Coronary artery (tissue), 2 donors: ENCODE results near the gene CASP6.
A peak's percentile ranks its signal among the peaks of the same experiment; 100 is the strongest.

Experiments used
- DNase-seq: peaks from one replicate; pipeline ENCODE4 v3.0.0-alpha.2; 2017; ENCODE audit warnings: low spot score
- H3K27ac ChIP-seq, 2 donors: fragments of 200-600 bp; sonication (generic); one replicate each; pipeline ENCODE4 v1.5.1; 2016 to 2019
- H3K4me3 ChIP-seq: fragments of 200-600 bp; sonication (generic); 2 replicates; pipeline ENCODE4 v1.5.1; 2016; ENCODE audit warnings: mild to moderate bottlenecking, moderate library complexity
- CTCF ChIP-seq: fragments of 200-600 bp; sonication (generic); IDR thresholded peaks from one replicate; pipeline ENCODE4 v1.5.1; 2019; ENCODE audit warnings: antibody characterized with exemption

Gene CASP6

GRCh38 chr4:109721033-109721432 is 17.8 kb upstream of the CASP6 start:
- no peak for DNase-seq
- TF ChIP-seq CTCF, result no peak
- H3K4me3 ChIP-seq, result no peak overlapping the region
- no peak overlapping the region for H3K27ac ChIP-seq

- DNase-seq, result no peak
- no peak overlapping the region for H3K4me3 ChIP-seq
- no peak overlapping the region for H3K27ac ChIP-seq
- TF ChIP-seq CTCF, result no peak
Measured at GRCh38 chr4:109719604-109720003, 16.4 kb upstream of the CASP6 start.

- no peak overlapping the region for H3K4me3 ChIP-seq
- TF ChIP-seq CTCF, result no peak
- H3K27ac ChIP-seq, result no peak overlapping the region
- DNase-seq, result no peak
Measured at GRCh38 chr4:109718759-109719158, 15.5 kb upstream of the CASP6 start.

DNA sequence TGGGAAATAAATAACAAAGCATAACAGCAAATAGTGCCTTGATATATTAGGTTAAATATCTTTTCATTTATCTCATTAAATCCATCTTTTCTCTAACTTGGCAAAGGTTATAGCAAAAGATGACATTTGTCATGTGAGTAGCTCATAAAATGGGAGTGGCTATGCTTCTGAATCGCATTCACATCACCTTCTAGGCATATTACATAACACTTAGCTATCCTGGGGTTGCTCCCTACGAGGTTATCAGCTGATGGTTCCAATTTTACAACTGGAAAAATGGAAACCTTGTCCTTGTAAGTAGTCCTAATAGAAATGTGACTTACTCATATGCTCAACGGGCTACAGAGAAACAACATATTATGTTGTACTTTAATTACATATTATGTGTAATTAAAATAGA is 10.3 kb upstream of the CASP6 start:
- no peak for DNase-seq
- no peak overlapping the region for H3K4me3 ChIP-seq
- no peak overlapping the region for H3K27ac ChIP-seq
- no peak for TF ChIP-seq CTCF

DNA sequence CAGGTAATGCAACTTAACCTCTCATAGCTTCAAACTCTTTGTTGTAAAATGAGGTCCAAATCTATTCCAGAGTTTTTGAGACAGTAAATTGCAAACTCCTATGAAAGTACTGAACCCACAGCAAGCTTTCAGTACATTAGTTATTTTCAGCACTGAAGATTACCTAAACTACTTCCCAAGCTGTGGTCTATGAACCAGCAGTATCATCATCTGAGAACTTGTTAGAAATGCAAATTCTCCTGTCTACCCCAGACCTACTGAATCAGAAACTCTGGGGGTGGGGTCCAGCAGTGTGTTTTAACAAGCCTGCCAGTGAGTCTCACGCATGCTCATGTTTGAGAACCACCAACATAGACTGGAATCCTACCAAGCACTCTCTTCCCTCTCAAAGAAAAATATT is 5.7 kb upstream of the CASP6 start:
- no peak overlapping the region for H3K27ac ChIP-seq
- H3K4me3 ChIP-seq, result no peak overlapping the region
- no peak for DNase-seq
- no peak for TF ChIP-seq CTCF

DNA sequence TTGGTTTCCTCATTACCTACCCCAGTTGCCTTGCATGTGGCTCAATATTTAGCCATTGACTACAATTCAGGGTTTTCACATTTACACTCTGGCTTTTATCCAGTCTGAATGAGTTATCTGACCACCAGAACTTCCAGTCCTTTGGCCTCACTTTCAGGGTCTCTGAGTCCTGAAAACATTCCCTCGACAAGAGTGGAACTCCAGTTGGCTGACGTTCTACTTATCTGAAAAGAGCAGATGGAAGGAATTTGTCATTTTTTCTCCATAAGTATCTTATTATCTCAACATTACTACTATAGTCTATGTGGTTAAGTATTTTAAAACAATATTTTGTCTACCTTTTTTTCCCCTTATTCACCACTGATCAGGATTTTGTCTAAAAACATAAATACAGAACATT is 5.2 kb upstream of the CASP6 start:
- Histone ChIP-seq H3K27ac (no peak overlapping the region), H3K4me3 (no peak overlapping the region)
- DNase-seq, result no peak
- no peak for TF ChIP-seq CTCF

DNA sequence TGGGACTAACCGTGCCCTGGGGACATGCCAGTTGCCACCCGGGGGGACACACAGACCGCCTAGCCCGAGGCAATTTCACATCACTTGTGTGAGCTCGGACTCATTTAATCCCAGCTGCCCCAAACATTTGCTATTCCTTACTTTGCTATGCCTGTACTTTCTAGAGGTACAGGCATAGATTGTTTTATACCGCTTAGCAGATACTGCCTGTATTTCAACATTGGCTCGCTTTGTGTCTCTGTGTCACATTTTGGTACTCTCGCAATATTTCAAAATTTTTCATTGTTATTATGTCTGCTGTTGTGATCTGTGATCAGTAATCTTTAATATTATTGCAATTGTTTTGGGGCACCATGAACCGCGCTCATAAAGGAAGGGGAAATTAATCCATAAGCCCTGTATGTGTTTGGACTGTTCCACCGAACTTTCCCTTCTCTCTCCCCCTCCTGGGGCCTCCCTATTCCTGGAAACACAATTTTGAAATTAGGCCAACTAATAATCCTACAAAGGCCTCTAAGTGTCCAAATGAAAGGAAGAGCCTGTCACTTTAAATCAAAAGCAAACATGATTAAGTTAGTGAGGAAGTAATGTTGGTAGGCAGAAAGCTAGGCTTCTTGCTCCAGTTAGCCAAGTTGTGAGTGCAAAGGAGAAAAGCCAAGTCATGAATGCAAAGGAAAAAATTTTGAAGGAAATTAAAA is 568 bp upstream of the CASP6 start:
- no peak for DNase-seq
- no peak for TF ChIP-seq CTCF
- H3K27ac ChIP-seq, result peak overlapping the region; percentile 55 to 92
- H3K4me3 ChIP-seq, result peak overlapping the region; percentile 90
